Cortex of kidney (tissue), 1 donor: ENCODE results near the gene SLIT1.

Experiments used
- DNase-seq: peaks from one replicate; lab custom pipeline; 2025; lab: John Stamatoyannopoulos, UW

The SLIT1 gene

DNA sequence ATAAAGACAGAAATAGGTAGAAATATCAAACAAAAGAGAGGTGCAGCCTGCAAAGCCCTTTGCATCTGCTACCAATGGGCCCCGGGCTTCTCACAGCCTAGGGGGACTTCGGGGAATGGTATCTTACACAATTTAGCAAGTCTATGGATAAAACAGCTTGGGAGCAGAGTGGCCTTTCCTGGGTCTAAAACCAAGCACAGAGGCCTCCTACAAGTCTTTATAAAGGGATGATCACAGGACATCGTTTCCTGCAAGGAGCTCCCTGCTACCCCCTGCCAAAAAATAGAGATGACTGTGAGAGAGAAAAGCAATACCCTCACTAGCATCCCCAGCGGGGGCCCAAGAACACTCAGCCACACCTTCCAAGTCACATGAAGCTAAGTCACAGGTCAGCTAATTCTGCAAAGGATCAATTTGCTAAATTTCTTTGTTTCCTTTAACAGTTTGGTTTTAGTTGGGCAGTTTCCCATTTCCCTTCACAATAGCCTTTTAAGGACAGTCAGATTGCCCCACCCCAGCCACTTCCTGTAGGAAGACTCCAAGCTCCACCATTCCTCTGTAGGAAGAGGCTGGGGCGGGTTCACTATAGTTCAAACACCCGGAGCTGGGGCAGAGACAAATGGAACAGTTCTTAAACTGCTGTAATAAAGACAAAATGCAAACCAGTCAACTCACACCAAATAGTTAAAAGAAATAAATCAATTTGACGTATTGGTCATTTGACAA is 105.5 kb downstream of the SLIT1 start:
- no peak for DNase-seq

DNA sequence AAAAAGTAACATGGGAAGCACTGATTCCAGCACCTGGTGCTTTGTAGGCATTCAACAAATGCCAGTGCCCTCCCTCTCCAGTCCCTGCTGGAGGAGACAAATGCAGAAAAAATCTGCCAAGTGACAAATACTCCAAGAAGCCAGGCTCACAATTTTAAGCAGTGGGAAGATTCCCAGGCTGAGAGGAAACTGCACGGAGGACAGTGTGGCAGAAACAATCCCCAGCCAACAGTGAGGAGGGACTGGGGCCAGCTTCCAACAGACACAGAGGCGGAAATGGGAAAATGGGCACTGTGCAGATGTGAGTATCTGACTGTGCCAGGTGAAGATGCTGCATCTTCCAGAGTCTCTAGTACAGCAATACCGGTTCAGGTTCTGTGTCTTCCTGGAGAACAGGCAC is 106.3 kb downstream of the SLIT1 start:
- no peak for DNase-seq

DNA sequence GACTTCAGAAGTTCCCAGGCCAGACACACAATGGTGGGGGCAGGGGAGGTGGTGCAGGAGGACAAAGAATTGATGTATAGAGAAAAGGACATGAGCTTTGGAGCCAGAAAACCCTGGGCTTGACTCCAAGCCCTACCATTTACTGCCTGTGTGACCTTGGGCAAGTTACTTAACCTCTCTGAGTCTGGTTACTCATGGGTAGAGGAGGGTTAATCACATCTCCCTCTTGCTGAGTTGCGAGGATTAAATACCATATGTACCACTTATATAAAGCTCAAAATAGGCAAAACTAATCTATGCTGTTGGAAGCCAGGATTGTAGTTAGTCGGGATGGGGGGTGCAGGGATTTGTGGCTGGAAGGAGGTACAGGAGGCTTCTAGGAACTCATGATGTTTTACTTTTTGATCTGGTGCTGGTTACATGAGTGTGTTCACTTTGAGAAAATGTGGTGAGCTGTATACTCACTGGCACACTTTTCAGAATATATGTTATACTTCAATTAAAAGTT is 106.8 kb downstream of the SLIT1 start:
- DNase-seq: no peak

DNA sequence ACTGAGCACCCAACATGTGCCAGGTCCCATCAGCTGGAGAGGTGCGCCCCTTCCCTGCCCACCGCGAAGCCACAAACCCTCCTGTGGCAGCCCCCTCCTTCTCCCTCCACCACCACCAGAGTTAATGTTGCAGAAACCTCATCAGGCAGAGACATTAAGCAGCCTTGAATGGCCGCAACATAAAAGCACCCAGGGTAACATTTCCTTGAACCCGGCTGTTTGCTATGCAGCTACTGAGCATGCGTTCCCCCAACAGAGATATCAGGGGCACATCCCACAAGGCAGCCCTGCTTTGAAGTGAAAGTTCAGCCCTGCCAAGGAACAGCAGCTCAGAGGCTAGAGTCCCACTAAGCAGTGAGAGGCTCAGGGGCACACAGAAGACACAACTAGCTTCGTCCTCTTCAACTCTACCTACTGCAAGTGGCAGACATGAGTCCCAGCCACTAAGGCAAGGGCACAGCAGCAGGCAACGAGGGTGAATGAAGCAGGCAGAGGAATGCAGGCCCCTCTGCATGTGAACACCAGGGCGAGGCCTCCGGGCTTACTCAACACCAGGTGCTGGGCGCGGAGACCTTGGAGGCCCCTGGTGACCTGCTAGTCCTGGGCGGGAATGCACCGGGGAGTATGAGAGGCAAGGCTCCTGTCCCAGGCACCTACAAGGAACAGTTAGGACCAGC is 107.4 kb downstream of the SLIT1 start:
- DNase-seq: no peak

DNA sequence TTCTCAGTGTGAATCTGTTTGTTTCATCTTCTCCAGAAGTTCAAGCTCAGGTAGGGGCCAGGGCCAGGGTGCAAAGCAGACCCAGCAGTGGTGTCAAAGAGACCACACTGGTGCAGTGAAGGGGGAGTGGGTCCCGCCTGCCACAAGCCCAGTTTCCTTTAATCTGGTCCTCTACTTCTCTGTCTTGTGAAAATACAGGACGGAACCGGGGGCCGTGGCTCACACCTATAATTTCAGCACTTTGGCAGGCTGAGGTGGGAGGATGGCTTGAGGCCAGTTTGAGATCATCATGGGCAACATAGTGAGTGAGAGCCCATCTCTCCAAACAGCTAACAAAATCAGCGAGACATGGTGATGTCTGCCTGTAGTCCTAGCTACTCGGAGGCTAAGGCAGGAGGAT is 109.0 kb downstream of the SLIT1 start:
- DNase-seq: no peak

DNA sequence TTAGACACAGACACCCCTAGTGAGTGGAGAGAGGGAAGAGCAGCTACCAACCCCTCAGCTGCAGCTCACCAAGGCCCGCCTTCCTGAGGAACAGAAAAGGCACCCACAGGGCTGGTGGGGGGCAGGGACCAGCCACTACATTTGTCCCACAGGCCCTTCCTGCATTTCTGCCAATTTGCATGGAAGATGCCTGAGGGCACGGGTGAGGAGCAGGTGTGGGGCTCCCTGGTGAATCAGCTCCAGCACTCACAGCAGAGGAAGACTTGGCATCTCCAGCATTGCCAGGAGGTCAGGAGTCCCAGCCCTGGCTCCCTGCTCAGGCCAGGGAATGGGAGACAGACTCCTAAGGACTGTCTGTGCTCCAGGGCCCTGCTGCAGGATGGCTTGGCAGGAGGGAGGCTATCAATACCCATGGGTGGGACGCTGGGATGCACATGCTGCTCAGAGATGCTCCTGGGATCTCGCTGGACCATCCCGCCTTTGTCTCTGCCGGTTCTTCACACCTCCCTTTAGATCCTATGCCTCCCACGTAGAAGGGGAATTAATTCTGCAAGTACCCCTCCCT is 109.7 kb downstream of the SLIT1 start:
- no peak for DNase-seq

DNA sequence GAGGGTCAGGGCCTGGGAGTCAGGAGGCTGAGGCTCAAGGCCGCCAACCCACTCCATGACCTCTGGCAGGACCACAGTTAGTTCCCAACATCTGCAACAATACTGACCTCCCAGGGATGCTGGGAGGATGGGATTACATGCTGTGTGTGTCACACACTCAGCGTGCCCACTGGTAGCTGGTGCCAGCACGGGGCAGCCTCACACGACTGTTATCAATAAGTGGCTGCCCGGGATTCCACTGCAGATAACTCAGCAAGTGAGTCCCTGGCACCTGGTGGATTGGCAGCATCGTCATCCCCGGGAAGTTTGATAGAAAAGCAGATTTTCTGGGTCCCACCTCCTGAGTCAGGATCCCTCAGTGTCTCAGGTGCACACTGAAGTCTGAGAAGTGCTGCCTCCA is 110.3 kb downstream of the SLIT1 start:
- DNase-seq: no peak

DNA sequence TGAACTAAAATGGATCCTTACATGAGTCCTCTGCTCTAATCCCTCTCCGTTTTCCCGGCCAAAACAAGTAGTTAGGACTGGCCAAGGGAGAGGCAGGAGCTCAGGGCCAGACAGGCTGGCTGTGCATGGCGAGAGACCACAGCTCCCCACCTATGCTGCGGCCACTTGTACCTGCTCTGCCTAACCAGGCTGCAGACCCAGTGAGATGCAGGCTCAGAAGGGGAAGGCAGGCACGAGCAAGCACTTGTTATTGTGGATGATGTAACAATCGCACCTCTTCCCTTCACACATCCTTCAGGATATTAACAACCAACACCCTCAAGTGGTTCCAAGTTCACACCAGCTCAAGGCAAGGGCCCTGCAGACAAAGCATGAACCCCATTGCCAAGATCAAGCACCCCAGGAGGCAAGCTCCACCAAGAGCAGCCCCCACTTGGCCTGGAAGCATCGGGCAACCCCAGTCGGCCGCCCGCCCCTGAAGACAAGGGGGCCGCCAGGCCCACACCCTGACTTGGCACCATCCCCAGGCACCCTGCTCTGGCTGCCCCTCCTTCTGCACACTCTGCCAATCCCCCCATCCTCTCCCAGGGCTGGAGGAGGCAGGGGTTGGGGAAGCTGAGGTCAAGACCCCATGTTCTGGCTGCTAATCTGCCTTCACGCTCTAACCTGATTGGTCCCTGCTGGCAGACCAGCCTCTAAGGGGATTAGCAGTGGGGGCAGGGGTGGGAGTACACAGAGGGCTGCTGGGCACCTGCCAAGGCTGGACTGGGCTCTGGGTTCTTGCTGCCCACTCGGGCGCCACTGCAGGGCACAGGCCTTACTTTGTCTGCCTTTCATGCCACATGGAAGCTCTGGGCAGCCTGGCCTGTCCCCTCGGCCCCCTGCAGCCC is 111.3 kb downstream of the SLIT1 start:
- DNase-seq: no peak

DNA sequence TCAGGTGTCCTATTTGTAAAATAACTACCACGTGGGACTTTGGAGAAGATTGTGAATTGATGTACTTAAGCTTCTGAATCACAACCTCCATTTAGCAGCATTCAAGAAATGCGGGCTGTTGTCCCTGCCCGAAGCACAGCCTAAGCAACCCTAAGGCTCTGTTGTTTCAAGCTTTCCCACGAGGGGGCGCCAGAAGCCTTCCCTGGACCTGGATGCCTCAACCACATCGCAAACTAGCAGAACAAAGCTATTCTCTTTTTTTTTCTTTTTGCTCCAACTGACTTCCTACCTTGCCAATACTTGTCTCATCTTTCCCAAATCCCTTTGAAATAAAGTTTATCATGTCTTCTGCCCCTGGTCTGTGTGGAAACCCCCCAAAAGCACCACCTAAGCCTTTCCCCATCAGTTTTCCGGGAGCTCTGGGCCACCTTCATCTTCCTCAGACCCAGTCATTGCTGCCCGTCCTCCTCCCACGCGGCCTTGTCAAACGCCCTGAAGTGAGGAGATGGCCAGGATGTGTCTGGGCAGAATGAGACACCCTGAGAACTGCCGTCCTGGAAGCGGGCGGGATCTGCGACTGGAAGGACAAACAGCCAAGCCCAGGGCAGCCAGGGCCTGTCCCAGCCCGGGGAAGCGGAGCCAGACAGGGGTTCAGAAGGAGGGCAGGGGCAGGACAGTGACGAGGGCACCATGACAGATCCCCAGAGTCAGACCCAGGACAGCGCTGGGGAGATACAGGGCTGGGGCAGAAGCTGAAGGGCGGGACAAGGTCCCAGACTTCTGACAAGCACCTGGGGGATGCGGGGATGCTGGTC is 112.7 kb downstream of the SLIT1 start:
- DNase-seq: no peak

DNA sequence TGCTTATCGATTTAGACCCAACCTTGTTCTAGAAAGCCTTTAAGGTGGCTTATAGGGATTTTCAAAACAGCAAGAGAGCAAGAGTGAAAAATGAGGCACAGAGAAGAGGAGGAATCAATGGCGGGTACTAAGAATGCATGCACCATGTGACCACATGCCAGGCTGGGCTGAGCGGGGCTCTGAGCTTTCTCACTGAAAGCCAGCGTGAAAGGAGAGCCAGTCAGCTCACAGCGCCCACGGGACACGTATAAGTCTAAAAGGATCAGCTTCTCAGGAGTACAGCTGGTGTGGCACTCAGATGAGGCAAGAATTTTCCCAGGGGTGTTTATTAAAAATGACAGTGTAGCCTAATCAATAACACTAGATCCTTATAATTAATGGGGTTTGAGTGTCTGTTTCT is 114.3 kb downstream of the SLIT1 start:
- no peak for DNase-seq

DNA sequence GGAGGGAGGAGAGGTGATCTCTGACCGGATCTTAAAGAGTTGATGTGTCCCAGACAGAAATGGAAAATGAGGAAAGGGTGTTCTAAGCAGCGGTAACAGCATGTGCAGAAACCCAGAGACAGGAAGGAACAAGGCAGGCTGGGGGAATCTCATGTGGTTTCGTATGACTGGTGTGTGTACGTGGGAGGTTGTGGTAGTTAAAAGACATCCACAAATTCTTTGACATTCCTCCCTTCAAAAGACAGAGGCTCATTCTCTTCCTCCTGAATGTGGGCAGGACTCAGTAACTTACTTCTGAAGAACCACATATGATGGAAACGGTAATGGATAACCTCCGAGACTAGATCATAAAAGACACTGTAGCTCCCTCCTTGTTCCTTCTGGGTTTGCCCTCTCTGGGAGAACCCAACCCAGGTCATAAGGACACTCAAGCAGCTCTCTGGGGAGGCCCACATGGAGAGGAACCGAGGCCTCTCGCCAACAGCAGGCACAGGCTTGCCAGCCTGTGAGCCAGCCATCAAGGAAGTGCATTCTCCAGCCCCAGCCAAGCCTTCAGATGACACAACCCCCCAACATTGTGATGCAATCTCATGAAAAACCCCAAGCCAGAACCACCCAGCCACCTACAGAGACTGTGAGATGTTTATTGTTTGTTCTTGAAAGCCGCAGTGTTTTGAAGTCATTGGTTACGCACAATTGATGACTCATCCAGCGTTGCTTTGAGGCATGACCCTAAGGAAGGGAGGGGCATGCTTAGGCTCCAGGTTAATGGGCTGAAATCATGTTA is 116.0 kb downstream of the SLIT1 start:
- no peak for DNase-seq

DNA sequence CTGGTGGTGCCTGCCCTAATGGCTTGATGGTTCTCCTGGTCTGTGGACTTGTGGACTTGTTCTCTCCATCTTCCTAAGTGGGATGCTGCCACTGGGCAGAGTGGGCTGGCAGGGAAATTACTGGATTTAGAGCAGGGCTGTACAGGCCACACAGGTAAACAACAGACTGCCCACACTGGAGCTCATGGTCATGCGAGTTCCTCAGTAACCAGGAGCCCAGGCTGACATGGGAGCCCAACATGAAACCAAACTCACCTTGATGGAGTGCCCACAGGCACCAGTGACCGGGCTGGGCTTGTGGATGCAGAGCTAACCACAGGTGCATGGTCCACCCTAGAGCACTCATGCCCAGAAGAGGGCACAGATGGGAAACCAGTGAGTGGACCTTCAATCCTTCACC is 116.7 kb downstream of the SLIT1 start:
- no peak for DNase-seq

DNA sequence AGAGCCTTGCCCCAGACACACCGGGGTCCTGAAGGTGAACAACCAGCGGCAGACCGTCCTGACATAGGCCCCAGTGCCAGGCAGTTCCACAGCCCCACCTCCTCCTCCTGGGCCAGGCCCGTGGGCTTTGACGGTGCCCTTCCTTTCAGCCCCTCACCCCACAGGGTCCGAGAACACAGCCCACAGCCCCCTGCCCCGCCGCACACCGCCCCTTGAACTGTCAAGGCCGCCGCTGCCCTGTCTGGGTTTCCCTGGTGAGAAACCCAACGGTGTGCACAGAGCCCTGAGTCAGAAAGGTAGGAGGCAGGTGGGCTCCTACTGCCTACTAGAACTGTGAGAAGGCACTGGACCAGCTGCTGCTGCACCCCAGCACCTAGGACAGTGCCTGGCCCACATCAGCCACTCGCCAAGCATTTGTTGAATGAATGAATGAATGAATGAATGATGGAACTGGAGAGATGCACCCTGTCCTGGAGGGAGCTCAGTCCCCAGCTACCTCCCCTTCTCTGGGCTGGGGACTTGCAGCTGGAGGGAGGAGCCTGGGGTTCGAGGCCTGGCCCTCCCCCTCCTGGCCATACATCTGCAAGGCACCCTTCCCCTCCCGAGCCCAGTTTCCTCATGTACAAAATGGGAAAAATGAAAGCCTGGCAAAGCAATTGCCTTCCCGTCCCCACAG is 117.9 kb downstream of the SLIT1 start:
- DNase-seq: no peak

DNA sequence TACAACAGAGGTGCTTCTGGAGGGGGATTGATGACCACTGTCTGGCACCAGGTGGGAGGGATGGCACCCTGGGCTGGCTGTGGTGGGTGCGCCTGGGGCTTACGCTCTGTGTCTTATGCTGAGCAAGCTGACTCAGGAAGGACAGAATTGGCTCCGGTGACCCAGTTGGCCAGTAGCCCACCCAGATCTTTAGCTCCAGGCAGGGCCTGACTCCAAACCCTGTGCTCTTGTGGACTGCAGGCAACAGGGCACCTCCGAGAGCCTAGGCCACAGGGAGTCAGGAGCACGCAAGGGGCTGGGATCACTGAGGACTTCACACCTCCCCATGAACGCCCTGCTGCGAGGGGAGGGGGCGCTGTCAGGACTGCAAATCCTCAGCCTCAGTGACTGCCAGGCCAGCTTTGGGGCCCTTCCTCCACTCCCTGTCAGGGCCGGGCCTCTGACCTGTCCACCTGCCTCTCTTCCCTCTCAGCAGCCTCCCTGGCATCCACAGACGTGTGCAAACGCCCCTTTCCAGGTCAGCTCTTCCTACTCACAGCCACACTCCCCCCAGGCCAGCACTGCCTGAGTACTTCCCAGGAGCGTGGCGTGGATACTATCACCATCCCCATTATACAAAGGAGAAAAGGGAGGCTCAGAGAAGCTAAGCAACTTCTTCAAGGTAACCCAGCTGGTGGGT is 118.7 kb downstream of the SLIT1 start:
- DNase-seq: no peak

DNA sequence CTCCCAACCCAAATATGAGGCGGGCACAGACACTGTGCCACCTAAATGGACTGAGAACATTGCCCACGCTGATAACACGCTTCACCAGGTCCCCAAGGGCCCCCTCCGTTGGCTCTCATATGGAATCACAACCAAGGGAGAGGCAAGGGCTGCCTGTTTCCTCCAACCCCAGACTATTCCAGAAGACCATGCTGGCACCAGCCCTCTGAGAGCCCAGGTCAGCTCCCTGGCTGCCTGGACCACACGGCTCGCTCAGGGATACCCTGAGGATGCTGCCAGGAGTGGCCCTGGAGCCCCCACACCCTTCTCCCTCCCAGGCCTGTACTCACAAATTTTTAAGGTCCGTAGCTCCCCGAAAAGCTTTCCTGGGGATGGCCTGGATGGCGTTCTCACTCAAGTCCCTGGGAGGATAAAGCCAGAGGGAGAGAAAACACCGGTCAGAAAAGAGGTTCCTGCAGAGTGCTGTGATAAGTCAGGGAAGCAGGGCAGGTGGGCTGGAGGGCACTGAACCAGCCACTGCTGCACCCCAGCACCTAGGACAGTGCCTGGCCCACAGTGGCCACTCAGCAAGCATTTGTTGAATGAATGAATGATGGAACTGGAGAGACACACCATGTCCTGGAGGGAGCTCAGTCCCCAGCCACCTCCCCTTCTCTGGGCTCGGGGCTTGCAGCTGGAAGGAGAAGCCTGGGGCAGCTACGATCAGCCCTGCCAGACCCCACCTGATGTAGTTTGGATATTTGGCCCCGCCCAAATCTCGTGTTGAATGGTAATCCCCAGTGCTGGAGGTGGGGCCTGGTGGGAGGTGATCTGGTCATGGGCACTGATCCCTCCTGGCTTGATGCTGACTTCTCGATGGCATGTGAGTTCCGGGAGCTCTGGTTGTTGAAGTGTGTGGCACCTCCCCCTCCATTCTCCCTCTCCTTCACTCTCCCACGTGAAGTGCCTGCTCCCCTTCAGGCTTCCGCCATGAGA is 119.8 kb downstream of the SLIT1 start:
- DNase-seq: no peak

DNA sequence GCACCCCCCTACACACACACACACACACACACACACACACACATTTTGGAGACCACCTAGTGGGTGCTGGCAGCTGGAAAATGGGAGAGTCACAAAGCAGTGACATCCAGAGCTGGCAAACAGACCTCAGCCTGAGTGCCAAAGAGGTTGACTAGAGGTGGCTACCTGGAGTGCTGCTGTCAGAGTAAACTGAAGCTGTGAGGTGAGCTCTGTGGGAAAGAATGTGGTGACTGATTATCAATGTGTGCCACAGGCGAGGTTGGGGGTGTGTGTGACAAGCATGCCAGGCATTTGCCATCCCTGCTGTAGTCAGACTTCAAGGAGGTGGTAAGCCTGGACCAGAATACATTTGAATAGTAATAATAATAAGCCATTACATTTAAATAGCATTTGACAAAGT is 120.6 kb downstream of the SLIT1 start:
- no peak for DNase-seq

DNA sequence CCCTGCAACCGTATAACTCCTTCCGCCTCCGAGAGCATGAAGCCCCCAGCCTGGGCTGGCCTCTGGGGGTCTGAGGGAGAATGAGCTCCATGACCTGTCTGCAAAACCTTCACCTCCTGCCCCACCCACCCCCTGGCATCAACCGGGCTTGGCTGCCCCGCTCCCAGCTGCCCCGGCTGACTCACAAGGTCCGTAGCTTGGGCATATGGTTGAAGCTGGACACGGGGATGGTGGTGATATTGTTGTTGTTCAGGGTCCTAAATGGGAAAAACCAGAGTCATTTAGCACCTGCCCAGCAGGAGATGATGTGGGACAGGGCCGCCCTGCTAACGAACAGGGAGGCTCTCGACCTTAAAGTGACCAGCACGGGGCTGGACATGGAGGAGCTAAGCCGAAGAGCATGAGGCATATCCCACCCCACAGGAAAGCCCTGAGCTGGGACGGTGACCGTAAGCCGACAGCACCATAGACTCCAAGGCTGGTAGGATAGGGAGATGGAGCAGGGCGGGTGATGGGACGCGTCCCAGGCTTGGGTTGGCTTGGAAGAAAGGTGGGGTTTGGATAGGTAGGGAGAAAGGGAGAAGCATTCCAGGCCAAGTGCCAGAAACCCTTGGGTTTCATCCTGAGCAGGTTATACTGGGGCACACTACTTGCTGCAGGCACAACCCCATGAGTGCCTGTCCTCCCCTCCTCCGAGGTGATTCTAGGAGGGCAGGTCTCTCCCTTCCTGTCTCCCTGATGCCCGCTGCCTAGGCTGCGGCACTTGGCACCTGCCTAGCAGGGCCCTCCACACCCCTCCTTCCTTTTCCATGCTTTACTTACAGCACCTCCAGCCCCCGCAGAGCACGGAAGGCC is 121.5 kb downstream of the SLIT1 start:
- DNase-seq: no peak
